ENCODE results near the gene NINJ2.

- TF ChIP-seq CTCF (IDR thresholded peaks at IDR 0.05; ENCODE audit: borderline replicate concordance, extremely low read depth, low read length, poor library complexity, severe bottlenecking) (no peak), EZH2 (IDR thresholded peaks at IDR 0.05; ENCODE audit: borderline replicate concordance, low read depth, low read length, severe bottlenecking) (no peak)
Observed at GRCh38 chr12:574475-575128, 88.6 kb downstream of the NINJ2 start.

Measured in DND-41 (cell line).